GM18873 (cell line): Measurements from ENCODE around the gene NGEF.

Experiments
- ATAC-seq: cut with Tn5 transposase; IDR thresholded peaks from one replicate; pipeline ENCODE4 v1.9.1; 2021; ENCODE audit warnings: mild to moderate bottlenecking, moderate library complexity, moderate number of reproducible peaks; ENCODE audit not compliant: unreplicated experiment, low FRiP score

Gene NGEF

DNA sequence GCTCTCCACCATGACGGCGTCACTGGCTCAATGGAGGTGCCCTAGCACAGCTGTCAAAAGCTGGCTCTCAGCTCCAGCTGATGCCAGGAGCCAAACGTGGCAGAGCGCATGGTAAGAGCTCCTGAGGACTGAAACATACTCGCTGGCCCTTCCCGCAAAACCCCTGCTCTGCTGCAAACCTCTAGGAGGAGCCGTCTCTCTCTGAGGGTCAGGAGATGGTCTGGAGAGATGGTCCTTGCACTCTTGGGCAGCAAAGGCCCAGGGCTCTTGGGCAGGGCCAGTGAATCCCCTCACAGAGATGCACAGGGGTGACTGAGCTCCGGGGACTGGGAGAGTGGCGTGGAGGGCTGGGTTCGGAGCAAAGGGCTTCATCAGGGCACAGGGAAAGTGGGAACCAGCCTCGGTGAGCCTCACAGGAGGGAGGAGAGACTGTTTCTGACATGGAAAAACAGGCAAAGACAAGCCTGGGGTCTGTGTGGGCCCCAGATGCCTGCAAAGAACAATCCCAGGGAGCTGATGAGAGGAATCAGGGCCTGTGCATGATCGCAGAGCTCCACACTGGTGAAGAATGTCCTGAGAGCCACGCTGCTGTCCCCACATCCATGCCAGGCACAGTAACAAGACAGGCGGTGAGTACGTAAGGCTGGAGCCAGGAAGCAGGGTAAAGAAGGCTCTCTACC is 125.7 kb downstream of the NGEF start:
- no peak for ATAC-seq

DNA sequence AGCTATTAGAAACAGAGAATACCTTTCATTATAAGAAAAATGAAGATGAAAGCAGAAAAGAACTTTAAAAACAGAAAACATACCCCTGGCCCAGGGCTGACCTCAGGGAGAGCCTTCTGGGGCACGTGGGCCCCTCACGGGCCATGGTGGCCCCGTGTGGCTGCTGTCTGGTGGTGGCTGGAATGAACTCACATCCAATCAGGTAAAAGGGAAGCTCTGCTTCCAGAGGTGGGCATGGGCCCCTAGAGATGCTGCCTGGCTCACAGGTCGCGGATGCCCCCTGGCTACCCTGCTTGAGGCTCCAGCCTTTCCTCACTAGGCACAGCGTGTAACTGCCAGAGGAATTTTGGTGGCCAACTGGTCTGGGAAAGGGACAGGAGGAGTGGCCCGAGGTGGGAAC is 126.4 kb downstream of the NGEF start:
- no peak for ATAC-seq

DNA sequence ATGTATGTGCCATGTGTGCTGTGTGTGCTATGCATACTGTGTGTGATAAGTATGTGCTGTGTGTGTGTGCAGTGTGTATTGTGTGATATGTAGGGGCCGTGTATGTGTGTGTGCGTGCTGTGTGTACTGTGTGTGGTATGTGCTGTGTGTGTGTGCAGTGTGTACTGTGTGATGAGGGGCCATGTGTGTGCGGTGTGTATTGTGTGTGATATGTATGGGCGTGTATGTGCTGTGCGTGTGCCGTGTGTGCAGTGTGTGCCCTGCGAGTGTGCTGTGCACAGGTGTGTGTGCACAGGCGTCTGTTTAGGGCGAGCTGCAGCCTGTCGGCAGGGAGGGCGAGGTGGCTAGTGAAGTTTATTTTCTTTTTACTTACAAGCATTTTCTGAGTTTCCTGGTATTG is 126.9 kb downstream of the NGEF start:
- ATAC-seq = no peak

DNA sequence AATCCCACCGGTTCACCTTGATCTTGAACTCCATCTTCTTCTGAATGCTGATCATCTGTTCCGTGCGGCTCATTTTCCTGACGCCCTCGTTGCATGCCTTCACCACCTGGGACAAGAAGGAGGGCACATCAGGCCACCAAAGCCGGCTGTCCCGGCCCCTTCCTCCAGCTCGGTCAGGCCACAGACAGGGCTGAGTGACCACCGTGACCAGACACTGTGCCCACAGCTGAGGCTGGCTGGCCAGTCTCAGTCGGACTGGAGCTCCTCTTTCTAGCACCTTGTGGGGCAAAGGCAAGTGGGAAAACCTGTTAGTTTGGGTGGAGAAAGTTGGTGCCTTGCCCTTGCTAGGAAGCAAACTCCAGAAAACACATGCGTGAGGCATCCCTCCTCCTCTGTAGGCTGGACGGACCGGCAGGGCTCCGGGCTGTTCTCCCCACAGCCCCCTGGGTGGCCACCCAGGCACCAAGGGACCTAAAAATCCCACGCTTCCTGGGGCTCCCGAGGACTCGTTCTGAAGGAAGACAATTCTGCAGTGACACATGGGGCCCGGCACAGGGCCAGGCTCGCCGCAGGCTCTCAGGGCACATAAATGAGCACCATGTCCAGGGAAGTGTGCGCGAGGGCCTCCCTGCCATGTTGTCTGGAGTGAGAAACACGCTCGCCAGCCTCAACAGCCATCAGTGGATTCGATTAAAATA is 127.6 kb downstream of the NGEF start:
- no peak for ATAC-seq

DNA sequence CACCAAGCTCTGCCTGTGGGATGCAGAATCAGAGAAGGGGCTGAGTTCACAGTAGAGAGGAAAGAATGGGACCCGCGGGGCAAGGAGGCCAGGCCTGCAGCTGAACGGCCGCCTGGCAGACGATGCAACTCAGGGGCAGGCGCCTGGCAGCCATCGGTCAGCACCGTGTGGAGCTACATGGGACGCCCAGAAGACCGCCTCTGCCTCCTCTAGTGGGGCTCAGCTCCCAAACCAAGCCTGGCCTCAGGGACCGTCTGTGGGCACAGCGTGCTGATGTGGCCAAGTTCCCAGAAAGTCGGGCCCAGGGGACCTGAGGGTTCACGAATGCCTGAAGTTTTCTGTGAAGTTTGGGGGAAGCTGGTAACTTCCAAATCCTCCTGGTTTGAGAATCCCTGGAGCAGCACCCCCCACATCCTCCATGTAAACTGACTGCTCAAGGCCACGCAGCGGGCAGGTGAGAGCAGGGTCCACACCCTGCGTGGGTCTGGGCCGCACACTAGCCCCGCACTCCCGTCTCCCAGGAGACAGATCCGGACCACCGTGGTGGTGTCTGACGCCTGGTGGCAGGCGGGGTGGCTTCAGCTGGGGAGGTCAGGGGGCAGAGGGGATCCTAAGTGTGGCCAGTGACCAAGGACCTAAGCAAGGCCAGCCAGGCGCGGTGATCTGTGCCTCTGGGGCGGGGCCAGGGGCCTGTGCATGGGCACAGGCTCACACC is 128.3 kb downstream of the NGEF start:
- ATAC-seq = no peak

DNA sequence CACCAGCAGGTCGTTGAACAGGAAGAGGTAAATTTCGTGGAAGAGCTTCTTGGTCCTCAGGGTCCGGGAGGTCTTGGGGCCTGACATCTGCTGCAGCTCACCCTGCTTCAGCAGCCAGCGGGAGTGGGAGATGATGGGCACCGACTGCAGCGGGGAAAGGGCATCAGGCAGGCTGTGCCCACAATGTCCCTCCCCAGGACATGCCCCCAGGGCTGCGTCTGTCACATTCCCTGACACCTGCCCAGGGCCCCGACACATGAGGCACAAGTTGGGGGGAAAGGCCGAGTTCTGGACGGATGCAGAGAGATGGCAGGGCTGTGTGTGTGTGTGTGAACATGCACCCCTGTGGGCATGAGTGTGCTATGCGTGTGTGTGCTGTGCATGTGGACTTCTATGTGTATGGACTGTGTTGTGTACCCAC is 129.0 kb downstream of the NGEF start:
- ATAC-seq = no peak

DNA sequence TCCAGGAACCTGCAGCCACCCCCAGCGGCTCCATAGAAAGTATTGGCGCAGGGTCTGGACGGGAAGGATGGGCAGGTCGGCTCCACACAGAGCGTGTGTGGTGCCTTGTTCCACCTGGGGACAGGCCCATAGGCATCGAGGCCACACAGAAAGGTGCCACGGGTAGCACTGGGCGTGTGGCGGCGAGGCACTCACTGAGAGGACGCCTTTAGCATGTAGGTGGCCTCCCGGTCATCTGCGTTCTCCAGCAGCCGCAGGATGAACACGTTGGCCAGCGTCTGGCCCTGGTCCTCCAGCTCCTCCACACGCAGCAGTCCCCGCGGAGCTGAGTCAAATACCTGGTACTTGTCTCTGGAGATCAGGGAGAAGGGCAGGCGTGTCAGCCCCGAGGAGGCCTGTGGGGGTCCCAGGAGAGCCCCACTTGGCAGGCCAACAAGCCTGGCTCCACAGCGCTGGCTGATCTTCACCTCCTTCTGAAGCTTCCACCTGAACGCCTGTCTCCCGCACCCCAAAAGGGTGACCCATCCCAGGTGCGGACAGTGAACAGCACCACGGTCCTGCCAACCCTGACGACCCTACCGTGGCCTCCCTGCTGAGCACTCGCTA is 129.8 kb downstream of the NGEF start:
- no peak for ATAC-seq

DNA sequence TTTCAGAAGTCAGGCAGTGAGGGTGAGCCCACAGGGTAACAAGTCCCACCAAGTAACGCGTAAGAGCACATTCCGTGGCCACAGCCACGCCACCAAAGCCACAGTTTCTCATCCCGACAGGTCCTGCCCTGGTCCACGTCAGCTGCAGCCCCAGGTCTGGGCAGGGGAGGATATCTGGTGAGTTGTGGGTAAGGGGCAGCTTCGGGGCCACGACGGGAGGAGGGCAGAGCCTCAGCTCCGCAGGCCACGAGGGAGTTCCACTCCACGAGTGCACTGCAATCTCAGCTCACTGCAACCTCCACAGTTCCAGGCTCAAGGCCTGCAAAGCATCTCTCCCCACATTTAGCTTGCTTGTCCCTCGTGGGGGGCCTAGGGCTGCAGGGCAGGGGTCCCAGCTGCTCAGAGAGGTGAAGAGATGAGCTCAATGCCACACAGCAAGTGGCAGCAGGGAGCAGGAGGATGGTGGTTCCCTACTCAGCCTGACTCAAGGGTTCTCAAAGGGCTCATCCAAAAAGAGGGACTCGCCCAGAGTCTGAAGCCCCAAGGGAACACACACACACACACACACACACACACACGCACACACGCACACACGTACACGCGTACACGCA is 130.4 kb downstream of the NGEF start:
- no peak for ATAC-seq

DNA sequence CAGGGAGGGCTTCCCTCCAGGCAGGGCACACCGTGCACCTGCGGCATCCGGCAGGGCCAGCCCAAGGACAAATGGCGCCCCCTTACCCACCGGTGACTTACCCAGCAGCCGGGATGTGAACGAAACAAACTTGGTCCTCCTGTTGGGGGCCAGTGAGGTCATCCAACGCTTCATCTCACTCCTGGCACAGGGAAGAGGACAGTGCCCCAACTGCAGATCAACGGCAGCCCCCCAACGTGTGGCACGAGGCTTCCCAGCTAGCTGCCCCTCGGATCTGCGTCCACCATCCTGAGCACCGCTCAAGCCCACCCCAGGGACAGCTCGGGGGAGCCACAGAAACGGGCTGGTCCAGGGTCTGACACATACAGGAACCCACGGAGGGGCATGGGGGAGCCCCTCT is 131.0 kb downstream of the NGEF start:
- no peak for ATAC-seq

DNA sequence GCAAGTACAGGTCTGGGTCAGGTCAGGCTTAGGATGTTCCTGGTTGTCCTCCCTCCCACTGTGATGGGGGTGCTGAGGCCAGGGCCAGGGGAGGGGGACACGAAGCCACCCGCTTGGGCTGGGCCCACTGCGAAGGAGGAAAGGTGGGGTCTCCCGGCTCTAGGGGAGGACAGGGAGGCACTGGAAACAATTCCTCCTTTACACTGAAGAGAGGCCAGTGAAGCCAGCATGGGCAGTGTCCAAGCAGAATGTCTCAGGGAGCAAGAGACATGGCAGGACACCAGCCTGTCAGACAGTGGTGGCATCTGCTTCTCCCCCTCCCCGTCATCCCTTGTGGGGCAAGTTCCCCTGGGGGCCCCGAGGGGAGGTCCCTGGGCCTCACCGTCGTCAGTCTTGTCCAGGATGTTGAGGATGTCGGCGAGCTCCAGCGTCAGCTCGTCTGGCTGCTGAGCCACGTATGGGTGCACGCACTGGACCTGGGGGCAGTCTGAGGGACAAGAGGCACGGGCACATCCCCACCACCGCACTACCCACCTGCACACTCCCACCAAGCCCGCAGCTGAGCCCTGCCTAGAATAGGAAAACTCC is 132.2 kb downstream of the NGEF start:
- ATAC-seq = no peak

DNA sequence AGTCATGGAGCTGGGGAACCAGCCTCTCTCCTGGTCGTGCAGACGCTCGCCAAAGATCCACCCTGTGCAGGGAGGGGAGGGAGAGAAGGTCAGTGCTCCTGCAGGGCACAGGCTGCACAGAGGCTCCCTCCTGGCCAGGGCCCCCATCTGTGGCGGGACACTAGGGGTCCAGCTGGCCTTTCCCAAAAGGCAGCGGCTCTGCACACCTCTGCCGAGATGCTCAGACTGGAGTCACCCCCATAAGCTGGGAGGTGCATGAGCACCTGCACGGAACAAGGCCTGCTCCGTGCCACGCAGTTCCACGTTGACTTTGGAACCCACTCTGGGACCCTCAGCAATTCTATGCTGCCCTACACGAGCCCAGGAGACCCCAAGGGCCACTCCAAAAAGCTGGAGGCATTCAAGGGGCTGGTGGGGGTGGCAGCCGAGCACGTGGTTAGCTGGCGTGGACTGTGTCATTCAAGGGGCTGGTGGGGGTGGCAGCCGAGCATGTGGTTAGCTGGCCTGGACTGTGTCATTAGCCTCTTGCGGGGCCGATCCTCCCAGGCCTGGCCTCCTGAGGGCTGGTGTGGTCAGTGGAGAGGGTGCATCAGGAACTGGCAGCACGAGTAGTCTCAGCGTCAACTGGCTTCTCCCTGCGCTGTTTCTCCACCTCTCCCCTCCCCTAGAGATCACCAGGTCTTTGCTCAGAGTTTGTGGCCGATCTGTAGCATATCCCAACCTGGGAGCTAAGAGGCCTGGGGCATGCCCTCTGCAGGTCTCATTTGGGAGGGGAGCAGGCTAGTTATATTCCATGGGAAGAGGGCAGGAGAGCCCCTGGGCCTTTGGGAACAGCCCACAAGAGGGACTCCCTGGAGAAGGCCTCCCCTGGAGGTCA is 133.2 kb downstream of the NGEF start:
- ATAC-seq = no peak

DNA sequence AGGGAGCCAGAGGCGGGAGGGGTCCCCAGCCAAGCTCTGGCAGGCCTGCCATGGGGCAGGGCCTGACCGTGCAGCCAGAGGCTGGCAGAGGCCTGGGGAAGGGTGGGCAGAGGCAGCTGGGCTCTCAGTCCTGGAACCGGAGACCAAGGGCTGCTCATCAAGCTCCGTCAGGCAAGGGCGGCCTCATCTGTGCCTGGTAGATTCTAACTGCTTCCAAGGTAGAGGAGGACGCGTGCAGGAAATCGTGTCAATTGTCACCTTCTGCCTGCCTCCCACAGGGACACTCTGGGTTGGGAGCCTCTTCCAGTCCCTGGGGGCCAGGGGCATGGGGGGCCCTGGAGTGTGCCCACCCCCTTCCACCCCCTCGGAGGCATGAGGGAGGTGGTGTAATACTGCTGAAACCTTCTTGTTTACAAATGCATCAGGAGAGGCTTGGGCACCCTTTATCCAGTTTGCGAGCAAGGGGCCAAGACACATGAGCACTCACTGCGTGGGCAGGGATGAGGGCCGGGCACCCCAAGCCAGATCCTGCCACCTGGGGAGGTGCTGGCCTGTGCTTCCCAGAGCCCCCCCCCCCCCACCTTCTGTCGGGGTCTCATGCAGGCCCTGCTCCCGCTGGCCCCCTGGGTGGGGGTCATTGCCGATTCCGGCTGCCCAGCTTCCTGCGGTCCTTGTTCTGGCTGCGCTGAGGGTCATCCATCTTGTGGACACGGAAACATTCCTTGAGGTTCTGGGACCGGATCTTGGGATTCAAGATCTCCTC is 134.0 kb downstream of the NGEF start:
- no peak for ATAC-seq

DNA sequence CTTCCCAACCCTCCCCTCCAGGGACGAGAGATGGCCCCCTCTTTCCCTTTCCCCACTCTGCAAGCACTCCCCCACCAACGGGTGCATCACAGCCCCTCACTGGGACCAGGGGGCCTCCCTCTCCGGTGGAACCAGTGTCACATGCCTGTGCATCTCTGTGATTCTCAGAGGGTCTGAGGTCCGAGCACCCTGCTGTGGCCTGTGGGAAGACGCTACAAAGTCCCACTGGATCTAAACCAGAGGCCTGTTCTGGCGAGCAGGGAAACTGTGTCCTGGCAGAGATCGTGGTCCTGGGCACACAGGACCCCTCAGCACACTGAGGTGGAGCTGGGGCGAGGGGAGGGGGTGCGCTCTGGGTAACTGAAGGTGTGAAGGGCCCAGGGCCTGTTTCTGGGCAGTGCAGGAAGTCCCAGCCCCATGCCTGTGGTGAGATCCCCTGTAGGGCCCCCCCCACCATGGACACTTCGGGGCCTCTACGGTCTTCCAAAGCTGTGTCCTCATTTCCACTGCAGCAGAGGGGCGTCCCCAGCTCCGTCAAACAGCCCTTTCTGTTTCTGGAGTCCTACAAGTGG is 135.0 kb downstream of the NGEF start:
- no peak for ATAC-seq

DNA sequence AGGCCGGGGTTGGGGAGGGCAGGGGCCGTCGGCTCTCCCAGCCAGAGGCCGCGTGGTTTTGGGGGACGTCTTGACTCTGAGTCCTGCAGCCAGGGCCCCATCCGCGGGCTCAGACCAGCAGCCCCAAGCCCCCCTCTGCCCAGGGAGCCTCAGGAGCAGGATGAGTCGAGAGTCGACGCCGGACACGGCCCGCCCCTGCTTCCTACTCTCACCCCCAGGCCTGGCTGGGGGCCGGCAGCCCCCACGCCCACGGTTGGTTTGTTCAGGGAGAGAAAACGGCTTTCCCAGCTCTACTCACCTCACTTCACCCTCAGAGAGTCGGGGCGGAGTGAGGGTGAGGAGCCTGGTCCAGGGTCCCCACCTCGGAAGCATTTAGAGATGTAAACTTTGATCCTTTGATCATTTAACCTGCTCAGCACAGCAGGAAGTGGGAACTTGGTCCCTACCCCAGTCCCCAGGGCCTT is 136.0 kb downstream of the NGEF start:
- no peak for ATAC-seq

DNA sequence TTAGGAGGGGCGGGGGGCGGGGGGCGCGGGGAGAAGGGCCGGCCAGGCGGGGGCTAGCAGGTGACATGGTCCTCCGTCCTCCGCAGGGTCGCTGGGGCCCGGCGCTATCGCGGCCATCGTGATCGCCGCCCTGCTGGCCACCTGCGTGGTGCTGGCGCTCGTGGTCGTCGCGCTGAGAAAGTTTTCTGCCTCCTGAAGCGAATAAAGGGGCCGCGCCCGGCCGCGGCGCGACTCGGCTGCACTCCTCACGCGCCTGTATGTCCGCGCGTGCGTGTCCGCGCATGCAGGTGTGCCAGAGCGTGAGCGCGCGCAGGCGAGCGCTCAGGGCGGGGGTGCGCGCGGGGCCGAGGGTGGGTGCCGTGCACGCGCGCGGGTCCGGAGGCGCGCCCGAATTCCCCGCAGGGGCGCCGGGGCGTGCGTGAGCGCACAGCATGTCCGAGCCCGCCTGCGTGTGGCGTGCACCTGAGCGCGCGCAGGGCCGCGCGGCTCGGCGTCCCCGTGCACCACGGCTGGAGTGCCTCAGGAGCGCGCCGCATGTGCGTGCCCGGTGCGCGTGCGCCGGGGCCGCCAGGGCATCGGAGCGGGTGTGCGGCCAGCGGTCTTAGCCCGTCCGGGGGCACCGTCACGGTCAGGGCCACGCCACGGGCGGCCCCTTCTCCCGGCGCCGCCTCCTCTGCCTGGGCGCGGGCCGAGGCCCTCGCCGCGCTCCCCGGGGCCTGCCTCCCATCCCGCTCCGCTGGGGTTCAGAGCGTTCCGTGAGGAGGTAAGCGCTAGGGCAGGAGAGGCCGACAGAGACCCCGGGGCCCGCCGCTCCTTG is 136.7 kb downstream of the NGEF start:
- no peak for ATAC-seq

DNA sequence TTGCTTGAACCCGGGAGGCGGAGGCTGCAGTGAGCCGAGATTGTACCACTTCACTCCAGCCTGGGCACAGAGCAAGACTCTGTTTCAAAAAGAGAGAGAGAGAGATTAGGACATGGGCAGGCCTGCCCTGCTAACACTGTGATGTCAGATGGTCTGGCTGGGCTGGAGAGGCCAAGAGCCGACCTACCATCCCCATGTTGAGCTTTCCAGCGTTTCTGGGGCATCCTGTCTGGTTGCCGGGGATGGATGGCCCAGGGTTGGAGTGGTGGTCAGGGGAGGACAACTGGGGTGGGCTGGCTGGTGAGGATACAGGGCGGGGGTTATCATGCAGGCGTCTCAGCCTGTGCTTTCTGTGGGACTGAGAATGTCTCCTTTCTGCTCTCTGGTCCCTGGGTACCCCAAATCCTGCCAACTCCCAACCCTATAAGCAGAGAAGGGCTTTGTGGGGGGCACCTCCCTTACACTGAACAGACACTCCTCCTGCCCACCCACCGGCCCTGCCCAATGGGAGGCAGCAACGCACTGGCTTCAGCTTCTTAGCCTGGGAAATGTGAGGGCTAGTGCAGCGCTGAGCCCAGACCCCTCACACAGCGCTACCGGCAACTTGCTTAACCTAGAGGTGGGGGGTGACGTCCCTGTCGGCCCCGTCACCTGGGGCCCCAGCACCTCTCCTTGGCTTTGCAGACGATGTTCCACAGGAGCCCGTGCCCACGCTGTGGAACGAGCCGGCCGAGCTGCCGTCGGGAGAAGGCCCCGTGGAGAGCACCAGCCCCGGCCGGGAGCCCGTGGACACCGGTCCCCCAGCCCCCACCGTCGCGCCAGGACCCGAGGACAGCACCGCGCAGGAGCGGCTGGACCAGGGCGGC is 137.6 kb downstream of the NGEF start:
- ATAC-seq = no peak
